ENCODE results near the gene ST7. TPM values are rescaled to one million over a fixed set of nuclear protein-coding genes. Genes with fewer than 3 reads are reported as not detected.

Gene ST7
- polyA plus RNA-seq, 2 of the 4 experiments (the other 2 are of a cell fraction): 16.2 to 26.0 TPM

- no peak overlapping the region for H3K4me2 ChIP-seq
- TF ChIP-seq MYC (IDR thresholded peaks at IDR 0.05; ENCODE audit: borderline replicate concordance, low read length): no peak
- no peak for TF ChIP-seq MAZ (IDR thresholded peaks at IDR 0.05; ENCODE audit: borderline replicate concordance, low read depth, low read length)
- TF ChIP-seq GATA3 (IDR thresholded peaks at IDR 0.05; ENCODE audit: borderline replicate concordance): no peak
- ATAC-seq (no peak), DNase-seq (ENCODE audit: low read depth in 1 of 2, low spot score in 1 of 2) (no peak), FAIRE-seq (no peak)
- H3K27ac ChIP-seq: no peak overlapping the region
- 91% methylated on average over 2 of the region's 2 CpGs for WGBS (ENCODE audit: missing lambda C conversion rate)
- no peaks in the 10 kb centered on the region for H3K9me3 ChIP-seq
- CTCF ChIA-PET: no interaction called here
- H3K4me1 ChIP-seq: no peaks in the 10 kb centered on the region
- POLR2A ChIA-PET: no interaction called here
- no peak overlapping the region for H3K4me3 ChIP-seq
These were observed 252.6 kb downstream of the ST7 start for GRCh38 chr7:117205873-117206272.

GRCh38 chr7:117208257-117208656 is 255.0 kb downstream of the ST7 start:
- no peak overlapping the region for H3K4me3 ChIP-seq
- H3K4me2 ChIP-seq: no peak overlapping the region
- ChIA-PET CTCF (no interaction called here), POLR2A (no interaction called here)
- WGBS (ENCODE audit: missing lambda C conversion rate): 90% methylated on average over 4 of the region's 4 CpGs
- DNase-seq (ENCODE audit: low read depth in 1 of 2, low spot score in 1 of 2) (no peak), FAIRE-seq (no peak), ATAC-seq (no peak)
- no peak overlapping the region for H3K27ac ChIP-seq
- no peak for TF ChIP-seq POLR2AphosphoS2 (conservative IDR thresholded peaks at IDR 0.05; ENCODE audit: low read length)
- no peak for TF ChIP-seq JUNB (IDR thresholded peaks at IDR 0.05)
- TF ChIP-seq USF2 (IDR thresholded peaks at IDR 0.05): no peak
- TF ChIP-seq ATOH8 (CRISPR knock-in tag; IDR thresholded peaks at IDR 0.05; ENCODE audit: low read depth): no peak
- TF ChIP-seq MAZ (IDR thresholded peaks at IDR 0.05; ENCODE audit: borderline replicate concordance, low read depth, low read length): no peak
- TF ChIP-seq REST (IDR thresholded peaks at IDR 0.05): no peak
- no peak for TF ChIP-seq GATA3 (IDR thresholded peaks at IDR 0.05; ENCODE audit: borderline replicate concordance)
- no peak for TF ChIP-seq HEYL (CRISPR knock-in tag; IDR thresholded peaks at IDR 0.05)
- H3K4me1 ChIP-seq: no peaks in the 10 kb centered on the region
- no peaks in the 10 kb centered on the region for H3K9me3 ChIP-seq

GRCh38 chr7:117210397-117210796 is 257.1 kb downstream of the ST7 start:
- H3K4me3 ChIP-seq: no peak overlapping the region
- FAIRE-seq (no peak), ATAC-seq (no peak), DNase-seq (ENCODE audit: low read depth in 1 of 2, low spot score in 1 of 2) (no peak)
- WGBS (ENCODE audit: missing lambda C conversion rate): 87% methylated on average over 4 of the region's 4 CpGs
- no peaks in the 10 kb centered on the region for H3K9me3 ChIP-seq
- H3K4me1 ChIP-seq: no peaks in the 10 kb centered on the region
- no peak for TF ChIP-seq EHMT2 (IDR thresholded peaks at IDR 0.05; ENCODE audit: low read depth)
- TF ChIP-seq JUNB (IDR thresholded peaks at IDR 0.05): no peak
- no peak for TF ChIP-seq USF2 (IDR thresholded peaks at IDR 0.05)
- TF ChIP-seq TFCP2L1 (CRISPR knock-in tag; IDR thresholded peaks at IDR 0.05): no peak
- TF ChIP-seq HDAC2 (IDR thresholded peaks at IDR 0.05): no peak
- TF ChIP-seq HOXB5 (CRISPR knock-in tag; IDR thresholded peaks at IDR 0.05): no peak
- TF ChIP-seq BCL3 (IDR thresholded peaks at IDR 0.05): no peak
- no peak for TF ChIP-seq KDM1A (IDR thresholded peaks at IDR 0.05; ENCODE audit: low read depth)
- TF ChIP-seq FOXS1 (CRISPR knock-in tag; IDR thresholded peaks at IDR 0.05): no peak
- no peak for TF ChIP-seq BHLHE40 (IDR thresholded peaks at IDR 0.05; ENCODE audit: low read depth, low read length)
- no peak for TF ChIP-seq CBX2 (IDR thresholded peaks at IDR 0.05; ENCODE audit: borderline replicate concordance, low read depth)
- TF ChIP-seq MYC (IDR thresholded peaks at IDR 0.05; ENCODE audit: borderline replicate concordance, low read length): no peak
- no peak for TF ChIP-seq MAX (IDR thresholded peaks at IDR 0.05)
- TF ChIP-seq ZNF302 (CRISPR knock-in tag; IDR thresholded peaks at IDR 0.05): no peak
- TF ChIP-seq ATOH8 (CRISPR knock-in tag; IDR thresholded peaks at IDR 0.05; ENCODE audit: low read depth): no peak
- TF ChIP-seq GATA3 (IDR thresholded peaks at IDR 0.05; ENCODE audit: borderline replicate concordance): no peak
- ChIA-PET POLR2A (no interaction called here), CTCF (interaction anchor here (0.9 to 1.3 kb wide), 2 partner anchors 51 to 165 kb away, joined by 3 read pairs; no protein-coding TSS in a partner anchor)
- no peak overlapping the region for H3K27ac ChIP-seq
- no peak overlapping the region for H3K4me2 ChIP-seq
